WERI-Rb-1 (cell line): Measurements from ENCODE around the gene TERB1.

ENCODE experiments used
- DNase-seq: peaks from one replicate; pipeline ENCODE4 v3.0.0-alpha.2; 2020
- H3K27ac ChIP-seq: fragments of 250-450 bp; sonication (Bioruptor Pico); 2 replicates; pipeline ENCODE4 v1.5.1; 2020; ENCODE audit warnings: mild to moderate bottlenecking, moderate library complexity
- H3K27me3 ChIP-seq: fragments of 250-450 bp; sonication (Bioruptor Pico); 2 replicates; pipeline ENCODE4 v1.5.1; 2021; ENCODE audit warnings: mild to moderate bottlenecking, low read depth, moderate library complexity; ENCODE audit not compliant: insufficient read depth, severe bottlenecking
- H3K36me3 ChIP-seq: fragments of 250-450 bp; sonication (Bioruptor Pico); 2 replicates; pipeline ENCODE4 v1.5.1; 2020; ENCODE audit warnings: mild to moderate bottlenecking, moderate library complexity
- H3K4me3 ChIP-seq: 2 replicates; pipeline ENCODE4 v1.5.1; 2011; ENCODE audit warnings: low read depth, mild to moderate bottlenecking, control low read depth, low read length
- H3K9me3 ChIP-seq: fragments of 250-450 bp; sonication (Bioruptor Pico); 2 replicates; pipeline ENCODE4 v1.5.1; 2021; ENCODE audit warnings: mild to moderate bottlenecking, moderate library complexity; ENCODE audit not compliant: severe bottlenecking
- TF ChIP-seq, protein P1 (sequence below): IDR thresholded peaks from 2 replicates; pipeline ENCODE4 v1.5.1; 2011; ENCODE audit warnings: low read depth, mild to moderate bottlenecking, control low read depth, inconsistent platforms, low read length

Gene TERB1

DNA sequence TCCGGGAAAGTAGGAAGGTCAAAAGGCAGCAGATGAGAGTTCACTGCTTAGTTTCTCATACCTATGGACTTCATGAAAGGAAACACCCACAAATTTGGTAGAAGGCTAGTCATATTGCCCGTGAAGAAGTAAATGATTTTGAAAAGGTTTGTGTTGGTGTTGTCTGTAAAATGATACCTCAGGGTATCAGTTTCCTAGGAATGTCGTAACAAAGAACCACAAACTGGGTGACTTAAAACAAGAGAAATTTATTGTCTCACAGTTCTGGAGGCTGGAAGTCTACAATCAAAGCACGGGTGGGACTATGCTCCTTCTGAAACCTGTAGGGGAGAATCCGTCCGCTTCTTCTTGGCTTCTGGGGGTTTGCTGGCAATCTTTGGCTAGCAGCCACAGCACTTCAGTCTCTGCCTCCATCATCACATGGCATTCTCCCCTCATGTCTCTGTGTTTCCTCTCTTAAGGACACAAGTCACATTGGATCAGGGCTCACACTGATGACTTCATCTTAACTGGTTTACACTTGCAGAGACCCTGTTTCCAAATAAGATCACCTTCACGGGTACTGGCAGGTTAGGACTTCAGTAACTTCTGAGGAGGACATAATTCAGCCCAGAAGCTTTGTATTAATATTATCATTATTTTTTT is 31.4 kb upstream of the TERB1 start:
- Histone ChIP-seq H3K4me3 (no peak overlapping the region), H3K9me3 (no peaks in the 10 kb centered on the region), H3K27ac (no peak overlapping the region), H3K36me3 (peaks cover 14% of the 10 kb centered on the region), H3K27me3 (no peaks in the 10 kb centered on the region)
- TF ChIP-seq, protein P1, sequence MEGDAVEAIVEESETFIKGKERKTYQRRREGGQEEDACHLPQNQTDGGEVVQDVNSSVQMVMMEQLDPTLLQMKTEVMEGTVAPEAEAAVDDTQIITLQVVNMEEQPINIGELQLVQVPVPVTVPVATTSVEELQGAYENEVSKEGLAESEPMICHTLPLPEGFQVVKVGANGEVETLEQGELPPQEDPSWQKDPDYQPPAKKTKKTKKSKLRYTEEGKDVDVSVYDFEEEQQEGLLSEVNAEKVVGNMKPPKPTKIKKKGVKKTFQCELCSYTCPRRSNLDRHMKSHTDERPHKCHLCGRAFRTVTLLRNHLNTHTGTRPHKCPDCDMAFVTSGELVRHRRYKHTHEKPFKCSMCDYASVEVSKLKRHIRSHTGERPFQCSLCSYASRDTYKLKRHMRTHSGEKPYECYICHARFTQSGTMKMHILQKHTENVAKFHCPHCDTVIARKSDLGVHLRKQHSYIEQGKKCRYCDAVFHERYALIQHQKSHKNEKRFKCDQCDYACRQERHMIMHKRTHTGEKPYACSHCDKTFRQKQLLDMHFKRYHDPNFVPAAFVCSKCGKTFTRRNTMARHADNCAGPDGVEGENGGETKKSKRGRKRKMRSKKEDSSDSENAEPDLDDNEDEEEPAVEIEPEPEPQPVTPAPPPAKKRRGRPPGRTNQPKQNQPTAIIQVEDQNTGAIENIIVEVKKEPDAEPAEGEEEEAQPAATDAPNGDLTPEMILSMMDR = no peak
- no peak for DNase-seq

- H3K9me3 ChIP-seq = no peaks in the 10 kb centered on the region
Measured at GRCh38 chr16:66832190-66832589, 30.8 kb upstream of the TERB1 start.

GRCh38 chr16:66830422-66831404 is 29.3 kb upstream of the TERB1 start, which contains the start of gene NAE1:
NAE1 (minus strand) TSS chr16:66830976; CDS start chr16:66830899, 77 bp downstream.
- TF ChIP-seq, protein P1 = peak; percentile 97
- Histone ChIP-seq H3K4me3 (peak within 1 kb of the TSS; percentile 93), H3K36me3 (peaks cover 35% of the 10 kb centered on the region), H3K9me3 (no peaks in the 10 kb centered on the region), H3K27ac (peak within 1 kb of the TSS; percentile 94), H3K27me3 (no peaks in the 10 kb centered on the region)
- DNase-seq = peak; percentile 83

More at GRCh38 chr16:66832190-66832589, 30.8 kb upstream of the TERB1 start:
- Histone ChIP-seq H3K4me3 (no peak overlapping the region), H3K27ac (no peak overlapping the region), H3K27me3 (no peaks in the 10 kb centered on the region), H3K36me3 (peaks cover 20% of the 10 kb centered on the region)
- TF ChIP-seq, protein P1 = no peak
- DNase-seq = no peak

DNA sequence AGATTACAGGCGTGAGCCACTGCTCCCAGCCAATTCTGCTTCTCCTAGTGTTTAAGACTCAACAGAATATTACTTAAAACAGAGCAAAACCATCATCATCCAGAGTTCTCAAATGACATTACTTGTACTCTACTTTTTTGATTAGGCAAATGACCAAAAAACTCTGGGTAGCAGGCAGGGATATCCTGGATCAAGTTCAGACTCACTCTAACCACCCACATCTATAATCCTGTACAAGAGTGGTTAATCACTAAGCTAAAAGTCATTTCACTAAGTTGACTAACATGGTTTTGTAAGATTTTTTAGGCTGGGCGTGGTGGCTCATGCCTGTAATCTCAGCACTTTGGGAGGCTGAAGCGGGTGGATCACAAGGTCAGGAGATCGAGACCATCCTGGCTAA is 22.6 kb upstream of the TERB1 start:
- TF ChIP-seq, protein P1 = no peak
- Histone ChIP-seq H3K4me3 (no peak overlapping the region), H3K27me3 (no peaks in the 10 kb centered on the region), H3K9me3 (no peaks in the 10 kb centered on the region), H3K27ac (no peak overlapping the region), H3K36me3 (peaks cover 91% of the 10 kb centered on the region)
- no peak for DNase-seq

DNA sequence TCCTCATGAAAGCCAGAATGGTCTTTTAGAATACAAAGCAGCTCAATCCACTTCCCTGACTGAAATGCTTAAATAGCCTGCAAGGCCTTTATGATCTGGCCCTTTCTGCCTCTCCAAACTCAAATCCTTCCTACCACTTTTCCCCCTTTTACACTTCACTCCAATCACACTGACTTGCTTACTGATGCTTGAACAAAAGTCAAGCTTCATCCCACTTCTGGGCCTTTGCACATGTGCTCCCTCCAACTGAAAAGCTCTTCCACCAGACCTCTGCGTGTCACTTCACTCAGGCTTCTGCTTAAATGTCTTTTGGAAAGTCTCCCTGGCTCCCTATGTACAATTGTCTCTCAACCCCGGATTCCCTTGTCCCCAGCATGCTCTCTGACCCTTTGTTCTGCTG is 13.3 kb upstream of the TERB1 start:
- no peak overlapping the region for H3K4me3 ChIP-seq
- H3K36me3 ChIP-seq = peaks cover 79% of the 10 kb centered on the region
- TF ChIP-seq, protein P1 = no peak
- H3K27ac ChIP-seq = no peak overlapping the region
- DNase-seq = no peak
- no peaks in the 10 kb centered on the region for H3K9me3 ChIP-seq
- H3K27me3 ChIP-seq = no peaks in the 10 kb centered on the region
